ENCODE results near the gene FAAH.
"Not testable (repeated sequence)": the region's sequence is repeated elsewhere in the genome, so short reads cannot be mapped to it uniquely, and the experiment has no call there.

- not testable (repeated sequence) for TF ChIP-seq TAF1, POLR2A, POLR2AphosphoS5 (IDR thresholded peaks at IDR 0.05; ENCODE audit: low read depth, low read length)
These were observed 38.2 kb upstream of the FAAH start for GRCh38 chr1:46355920-46356319.

All from GM12891 (cell line).